ENCODE measurements around the gene SKI.

SKI gene

DNA sequence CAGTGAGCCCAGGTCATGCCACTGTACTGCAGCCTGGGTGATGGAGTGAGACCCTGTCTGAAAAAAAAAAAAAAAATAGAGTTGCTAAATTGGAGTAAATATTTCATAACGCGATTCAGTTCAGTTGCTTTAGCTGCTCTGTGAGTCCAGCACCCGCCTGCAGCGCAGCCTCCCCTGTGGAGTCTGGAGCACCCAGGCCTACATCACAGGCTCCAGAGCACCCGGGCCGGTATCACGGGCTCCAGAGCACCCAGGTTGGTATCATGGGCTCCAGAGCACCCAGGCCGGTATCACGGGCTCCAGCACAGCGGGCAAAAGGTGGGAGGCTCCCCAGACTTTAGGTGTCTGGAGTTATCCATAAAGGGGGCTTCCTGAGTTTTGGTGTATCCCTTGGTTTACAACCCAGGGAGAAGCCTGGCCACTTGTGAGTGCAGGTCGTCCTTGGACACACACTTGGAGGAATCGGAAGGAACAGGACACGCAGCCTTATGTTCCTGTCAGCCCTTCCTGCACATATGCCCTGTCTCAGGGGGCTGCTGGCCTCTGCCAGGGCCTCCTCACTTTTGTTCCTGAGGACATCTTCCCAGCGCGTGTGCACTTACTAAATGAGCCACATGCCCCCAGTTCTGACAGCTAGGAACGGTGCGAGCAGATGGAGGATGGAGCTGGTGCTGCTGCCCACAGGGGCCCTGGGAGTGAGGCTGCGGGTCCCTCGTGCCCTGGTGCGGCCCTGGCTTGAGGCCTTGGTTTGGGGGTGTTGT lies 25.1 kb downstream of the SKI start:
- H3K4me3 ChIP-seq (ENCODE audit: low read depth, low read length), result no peak overlapping the region
- TF ChIP-seq, protein P1, sequence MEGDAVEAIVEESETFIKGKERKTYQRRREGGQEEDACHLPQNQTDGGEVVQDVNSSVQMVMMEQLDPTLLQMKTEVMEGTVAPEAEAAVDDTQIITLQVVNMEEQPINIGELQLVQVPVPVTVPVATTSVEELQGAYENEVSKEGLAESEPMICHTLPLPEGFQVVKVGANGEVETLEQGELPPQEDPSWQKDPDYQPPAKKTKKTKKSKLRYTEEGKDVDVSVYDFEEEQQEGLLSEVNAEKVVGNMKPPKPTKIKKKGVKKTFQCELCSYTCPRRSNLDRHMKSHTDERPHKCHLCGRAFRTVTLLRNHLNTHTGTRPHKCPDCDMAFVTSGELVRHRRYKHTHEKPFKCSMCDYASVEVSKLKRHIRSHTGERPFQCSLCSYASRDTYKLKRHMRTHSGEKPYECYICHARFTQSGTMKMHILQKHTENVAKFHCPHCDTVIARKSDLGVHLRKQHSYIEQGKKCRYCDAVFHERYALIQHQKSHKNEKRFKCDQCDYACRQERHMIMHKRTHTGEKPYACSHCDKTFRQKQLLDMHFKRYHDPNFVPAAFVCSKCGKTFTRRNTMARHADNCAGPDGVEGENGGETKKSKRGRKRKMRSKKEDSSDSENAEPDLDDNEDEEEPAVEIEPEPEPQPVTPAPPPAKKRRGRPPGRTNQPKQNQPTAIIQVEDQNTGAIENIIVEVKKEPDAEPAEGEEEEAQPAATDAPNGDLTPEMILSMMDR (conservative IDR thresholded peaks at IDR 0.05; ENCODE audit: low read depth, low read length), result no peak
- no peak for DNase-seq (ENCODE audit: low read depth)

DNA sequence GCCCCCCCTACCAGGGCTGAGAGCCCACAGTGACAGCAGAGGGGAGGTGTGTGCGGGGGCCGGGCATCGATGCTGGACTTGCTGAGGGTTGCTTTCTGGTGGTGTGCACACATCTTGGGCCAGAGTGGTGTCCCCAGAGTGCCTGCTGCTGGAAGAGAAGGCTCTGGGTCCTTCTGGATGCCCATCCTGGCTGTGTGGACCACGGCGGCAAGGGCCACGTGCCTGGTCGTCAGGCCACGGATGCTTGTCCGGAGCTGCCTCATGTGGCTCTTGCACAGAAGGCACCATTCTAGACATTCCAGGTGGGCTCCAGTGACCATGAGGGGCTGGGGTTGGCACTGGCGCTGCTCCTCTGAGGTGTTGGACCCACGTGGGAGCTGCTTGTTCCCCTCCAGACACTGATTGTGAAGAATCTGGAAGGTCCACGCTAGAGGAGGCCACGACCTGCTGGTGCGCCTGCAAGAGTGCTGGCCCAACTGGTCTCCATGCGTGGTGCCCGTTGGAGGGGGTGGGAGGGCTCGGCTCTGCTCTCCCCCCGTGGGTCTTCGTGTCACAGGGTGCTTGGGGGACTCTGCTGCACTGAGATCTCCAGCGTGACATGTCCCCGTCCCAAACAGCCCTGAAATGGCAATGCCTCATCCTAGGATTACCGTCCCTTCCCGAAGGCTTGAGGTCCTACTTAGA lies 25.8 kb downstream of the SKI start:
- DNase-seq (ENCODE audit: low read depth), result no peak
- no peak overlapping the region for H3K4me3 ChIP-seq (ENCODE audit: low read depth, low read length)
- TF ChIP-seq, protein P1 (conservative IDR thresholded peaks at IDR 0.05; ENCODE audit: low read depth, low read length), result no peak

DNA sequence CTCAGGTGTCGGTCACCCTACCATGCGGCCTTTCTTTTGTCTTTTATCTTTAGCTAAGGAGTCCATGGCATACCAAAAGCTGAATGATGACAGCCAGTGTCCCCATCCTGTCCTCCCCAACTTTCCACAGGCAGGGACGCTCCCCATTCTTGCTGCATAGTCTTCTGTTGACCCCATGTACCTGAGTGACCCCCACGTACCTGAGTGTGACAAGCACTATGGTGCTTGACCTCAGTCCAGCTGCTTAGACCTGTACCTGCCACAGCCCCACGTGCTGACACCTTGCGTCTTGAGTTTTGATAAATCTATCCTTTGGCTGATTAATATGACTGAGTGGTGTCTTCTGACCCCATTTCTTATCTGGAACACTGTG lies 26.9 kb downstream of the SKI start:
- H3K4me3 ChIP-seq (ENCODE audit: low read depth, low read length), result no peak overlapping the region
- TF ChIP-seq, protein P1 (conservative IDR thresholded peaks at IDR 0.05; ENCODE audit: low read depth, low read length), result no peak
- DNase-seq (ENCODE audit: low read depth), result no peak

DNA sequence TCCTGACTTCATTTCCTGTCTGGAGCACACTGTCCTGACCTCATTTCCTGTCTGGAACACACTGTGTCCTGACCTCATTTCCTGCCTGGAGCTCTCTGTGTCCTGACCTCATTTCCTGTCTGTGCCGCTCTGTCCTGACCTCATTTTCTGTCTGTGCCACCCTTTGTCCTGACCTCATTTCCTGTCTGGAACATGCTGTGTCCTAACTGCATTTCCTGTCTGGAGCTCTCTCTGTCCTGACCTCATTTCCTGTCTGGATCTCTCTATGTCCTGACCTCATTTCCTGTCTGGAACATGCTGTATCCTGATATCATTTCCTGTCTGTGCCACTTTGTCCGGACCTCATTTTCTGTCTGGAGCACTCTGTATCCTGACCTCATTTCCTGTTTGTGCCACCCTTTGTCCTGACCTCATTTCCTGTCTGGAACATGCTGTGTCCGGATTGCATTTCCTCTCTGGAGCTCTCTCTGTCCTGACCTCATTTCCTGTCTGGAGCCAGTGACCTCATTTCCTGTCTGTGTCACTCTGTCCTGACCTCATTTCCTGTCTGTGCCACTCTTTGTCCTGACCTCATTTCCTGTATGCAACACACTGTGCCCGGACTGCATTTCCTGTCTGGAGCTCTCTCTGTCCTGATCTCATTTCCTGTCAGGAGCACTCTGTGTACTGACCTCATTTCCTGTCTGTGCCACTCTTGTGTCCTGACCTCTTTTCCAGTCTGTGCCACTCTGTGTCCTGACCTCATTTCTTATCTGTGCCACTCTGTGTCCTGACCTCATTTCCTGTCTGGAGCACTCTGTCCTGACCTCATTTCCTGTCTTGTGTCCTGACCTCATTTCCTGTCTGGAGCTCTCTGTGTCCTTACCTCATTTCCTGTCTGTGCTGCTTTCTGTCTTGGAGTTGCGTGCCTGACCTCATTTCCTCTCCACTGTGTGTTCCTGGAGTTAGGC lies 27.6 kb downstream of the SKI start:
- H3K4me3 ChIP-seq (ENCODE audit: low read depth, low read length), result no peak overlapping the region
- TF ChIP-seq, protein P1 (conservative IDR thresholded peaks at IDR 0.05; ENCODE audit: low read depth, low read length), result no peak
- peak; percentile 68 for DNase-seq (ENCODE audit: low read depth)

DNA sequence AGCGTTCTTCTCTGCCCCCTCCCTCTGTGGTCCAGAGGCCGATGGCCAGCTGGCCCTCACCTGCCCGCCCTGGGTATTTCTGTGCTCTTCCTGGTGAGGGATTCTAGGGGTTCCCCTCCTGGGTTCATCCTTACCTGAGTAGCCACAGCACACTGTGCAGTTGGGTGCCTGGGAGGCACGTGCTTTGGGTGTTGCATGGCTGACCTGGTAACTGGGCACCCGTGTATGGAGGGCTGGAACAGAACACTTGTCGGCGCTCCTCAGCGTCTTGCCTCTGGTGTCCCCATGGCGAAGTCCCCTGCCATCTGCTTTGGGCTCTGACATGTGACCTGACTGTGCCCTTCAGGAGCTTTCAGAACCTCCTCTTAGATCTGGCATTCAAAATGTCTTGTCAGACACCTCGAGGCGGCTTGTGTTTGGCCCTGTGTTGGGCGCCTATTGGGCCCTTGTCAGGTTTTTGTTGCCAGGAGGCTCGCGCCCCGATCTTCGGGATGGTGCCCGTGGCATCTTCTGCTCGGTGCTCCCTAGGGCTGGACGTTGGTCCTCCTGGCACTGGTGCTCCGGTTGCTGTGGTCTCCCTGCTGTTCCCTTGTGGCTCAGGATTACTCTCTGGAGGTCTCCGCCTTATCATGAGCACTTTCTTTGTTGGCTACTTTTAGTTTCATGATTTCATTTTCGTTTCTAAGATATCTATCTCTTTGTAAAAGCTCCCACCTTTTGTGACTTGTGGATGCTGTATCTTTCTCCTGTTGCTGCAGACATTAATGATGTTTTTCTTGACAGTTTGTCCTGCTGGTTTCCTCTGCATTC lies 28.5 kb downstream of the SKI start:
- TF ChIP-seq, protein P1 (conservative IDR thresholded peaks at IDR 0.05; ENCODE audit: low read depth, low read length), result no peak
- DNase-seq (ENCODE audit: low read depth), result no peak
- no peak overlapping the region for H3K4me3 ChIP-seq (ENCODE audit: low read depth, low read length)

DNA sequence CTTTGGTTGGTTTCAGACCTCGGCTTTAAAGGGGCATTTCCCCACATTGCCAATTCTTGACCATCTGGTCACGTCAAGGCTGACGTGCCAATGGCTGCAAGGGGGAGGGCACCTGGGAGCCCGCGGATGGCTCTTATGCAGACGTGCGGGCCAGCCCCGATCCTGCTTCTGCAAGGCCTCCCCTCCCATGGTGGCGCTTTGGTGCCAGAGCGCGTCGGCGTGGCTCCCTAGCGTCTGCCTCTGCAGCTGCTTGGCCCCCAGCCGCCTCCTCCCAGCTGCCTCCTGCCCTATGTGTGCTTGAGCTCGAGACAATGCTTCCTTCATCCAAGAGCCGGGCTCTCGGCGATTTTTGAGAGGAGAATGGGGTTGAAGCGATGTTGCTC lies 29.1 kb downstream of the SKI start:
- H3K4me3 ChIP-seq (ENCODE audit: low read depth, low read length), result no peak overlapping the region
- no peak for DNase-seq (ENCODE audit: low read depth)
- TF ChIP-seq, protein P1 (conservative IDR thresholded peaks at IDR 0.05; ENCODE audit: low read depth, low read length), result no peak

All from choroid plexus epithelial cell (primary cell).